Neural progenitor cell (in vitro differentiated cells): ENCODE data around the gene RHOF.

Experiments
- CTCF ChIP-seq: fragments of 200-600 bp; sonication (generic); IDR thresholded peaks from 2 replicates; pipeline ENCODE4 v1.5.1; 2017; ENCODE audit warnings: antibody characterized with exemption, mild to moderate bottlenecking
- EZH2phosphoT487 ChIP-seq: fragments of 200-600 bp; sonication (generic); IDR thresholded peaks from 2 replicates; pipeline ENCODE4 v1.6.1; 2017; ENCODE audit warnings: antibody characterized with exemption

- TF ChIP-seq CTCF, result no peak
- TF ChIP-seq EZH2phosphoT487, result no peak
These were observed 31.2 kb downstream of the RHOF start for GRCh38 chr12:121762269-121762668.
